Heart left ventricle (tissue), 16 donors: ENCODE data around the gene ABCA6. TPM values are rescaled to one million over a fixed set of nuclear protein-coding genes. Genes with fewer than 3 reads are reported as not detected.
A peak's percentile ranks its signal among the peaks of the same experiment; 100 is the strongest.

Experiments used
- ATAC-seq, 4 donors: fragments of 200-7000 bp; cut with Tn5 transposase; one replicate each; pipeline ENCODE4 v1.9.1; 2020 to 2022; ENCODE audit warnings: moderate library complexity in 4 of 4, mild to moderate bottlenecking in 3 of 4, moderate number of reproducible peaks in 1 of 4
- DNase-seq, 5 donors: peaks; one replicate each; pipeline ENCODE4 v3.0.0-alpha.2; 2020
- H3K27ac ChIP-seq, 12 donors: fragments of 200-600 bp; sonication (generic) in 4 of 12; one replicate each; pipeline versions ENCODE4 v1.5.0 to v1.8.0; 2016 to 2022; ENCODE audit warnings: mild to moderate bottlenecking in 2 of 12
- H3K27me3 ChIP-seq, 9 donors: fragments of 200-600 bp; sonication (generic) in 2 of 9; one replicate each; pipeline versions ENCODE4 v1.5.1 to v1.8.0; 2016 to 2022; ENCODE audit warnings: mild to moderate bottlenecking in 3 of 9
- H3K36me3 ChIP-seq, 9 donors: fragments of 200-600 bp; sonication (generic) in 2 of 9; one replicate each; pipeline versions ENCODE4 v1.5.0 to v1.8.0; 2018 to 2022; ENCODE audit warnings: mild to moderate bottlenecking in 2 of 9
- H3K4me1 ChIP-seq, 12 donors: fragments of 200-600 bp; sonication (generic) in 4 of 12; one replicate each; pipeline versions ENCODE4 v1.5.0 to v1.8.0; 2016 to 2022; ENCODE audit warnings: mild to moderate bottlenecking in 3 of 12
- H3K4me3 ChIP-seq, 12 donors: fragments of 200-600 bp; sonication (generic) in 4 of 12; one replicate each; pipeline versions ENCODE4 v1.5.0 to v1.8.0; 2017 to 2022; ENCODE audit warnings: mild to moderate bottlenecking in 9 of 12, moderate library complexity in 4 of 12
- H3K9me3 ChIP-seq, 12 donors: fragments of 200-600 bp; sonication (generic) in 4 of 12; one replicate each; pipeline versions ENCODE4 v1.5.0 to v1.8.0; 2016 to 2022; ENCODE audit warnings: mild to moderate bottlenecking in 1 of 12
- CTCF ChIP-seq, 12 donors: fragments of 200-600 bp; sonication (generic) in 4 of 12; IDR thresholded peaks; one replicate each; pipeline versions ENCODE4 v1.5.0 to v1.8.0; 2018 to 2022; ENCODE audit warnings: antibody characterized with exemption in 12 of 12, mild to moderate bottlenecking in 5 of 12
- POLR2A ChIP-seq, 2 donors: fragments of 450-650 bp; IDR thresholded peaks; one replicate each; pipeline ENCODE4 v1.6.1; 2017; ENCODE audit warnings: antibody characterized with exemption in 2 of 2, mild to moderate bottlenecking in 2 of 2, moderate library complexity in 2 of 2
- WGBS, 4 donors: extraction: QIAGEN DNeasy Blood & Tissue Kit in 2 of 4; methylation state at CpG; one replicate each; pipeline versions ENCODE4 v1.1.5 to v1.1.7; 2013 to 2018; 5-methylcytosine and 5-hydroxymethylcytosine counted together
- intact Hi-C, 10 donors: fragments of 100-400 bp; cut with DNase I; formaldehyde crosslinking; loops; one replicate each; pipeline versions ENCODE4 v1.11.1 to v1.14.2; 2022
- long read RNA-seq, 3 donors: library from polyadenylated mRNA; unstranded; transcript quantifications; one replicate each; pipeline ENCODE4 v2.0.0, GENCODE V29; 2020 to 2021
- polyA plus RNA-seq, 2 donors: library from polyadenylated mRNA; stranded (reverse); fragments of 200-250 nt; gene quantifications; one replicate each; pipeline ENCODE4 v1.2.3, GENCODE V29; 2013
- total RNA-seq, 9 donors: library from RNA; depleted of rRNA in 2 of 9; stranded (reverse); fragments of >200 nt in 2 of 9; fragmentation: NEBNext Ultra II Directional in 3 of 9; extraction: Animal tissue kit (Norgen Biotek cat#: 25700) in 3 of 9; gene quantifications; one replicate each; pipeline versions ENCODE4 v1.1.0 to v1.2.4, GENCODE V29; 2016 to 2023
- donor health status: ischemic (EF 13 %, LVEDD 7.1; RV severe dilation, severe dysfunction).
- donor health status: healthy with polysubstance abuse.
- donor health status: DM: no; HTN: yes; CAD: no.
- donor health status: DM: no; HTN: no; CAD: no.
- donor health status: ischemic (EF 25% LVEDD 6.9; RV normal size, moderate dysfunction).
- donor health status: ischemic (EF 25% LVEDD 5.7; RV mildly dilated, moderate dysfunction).
- donor health status: healthy.
- donor health status: DM: yes; HTN: yes; CAD: no.
- donor health status: ischemic (EF 35%, LVEDD 5.7; RV mildly dilated, moderate dysfunction).
- donor health status: nonischemic (EF 11% LVEDD 7.7; RV severe dilation, severe dysfunction).
- donor health status: DM: yes; HTN: yes; CAD: no.
- donor health status: PGD.
- donor health status: ischemic (EF 29% LVEDD 5.4; RV normal size, mild dysfunction).
- donor health status: nonischemic (EF 23%, LVEDD 6.1; RV moderate dilation, normal function).

Gene ABCA6
- 10 to 100 TPM in 7 of 9 donors, 1 to 10 TPM in 2; 6.3 to 30.1 (median 20.3) TPM for total RNA-seq
- polyA plus RNA-seq: 10 to 100 TPM in 1 of 2 donors, 1 to 10 TPM in 1; 5.7 to 18.0 TPM
- long read RNA-seq, donor 1, partial matches to known transcripts: 3 of 4 reads
- long read RNA-seq, donor 1, other reads (novel, unspliced or antisense): 1 of 4 reads
- long read RNA-seq, donor 2, partial matches to known transcripts: 4 of 8 reads
- long read RNA-seq, donor 2, other reads (novel, unspliced or antisense): 3 of 8 reads
- long read RNA-seq, donor 3, full-length matches to known transcripts: 1 of 5 reads
- long read RNA-seq, donor 3, partial matches to known transcripts: 2 of 5 reads
- long read RNA-seq, donor 3, other reads (novel, unspliced or antisense): 2 of 5 reads

- ATAC-seq (peak; percentile 83 to 94 (median 88)), DNase-seq (no peak)
- Histone ChIP-seq H3K27ac (peak within 1 kb of the TSS; percentile 41 to 84 (median 63)), H3K4me1 (peaks cover 0 to 20% (median 0%) of the 10 kb centered on the region in 12 donors), H3K4me3 (peak within 1 kb of the TSS in 11 of 12 donors; percentile 1 to 62 (median 39)), H3K9me3 (peaks cover 0 to 13% (median 0%) of the 10 kb centered on the region in 12 donors), H3K27me3 (no peaks in the 10 kb centered on the region), H3K36me3 (peaks cover 0 to 15% (median 0%) of the 10 kb centered on the region in 9 donors)
- WGBS, 4 donors: 33 to 54% (median 39%) methylated on average over 4 of the region's 4 CpGs
- intact Hi-C loops: no loop called here
- TF ChIP-seq CTCF (IDR thresholded peaks at IDR 0.05) (no peak), POLR2A (IDR thresholded peaks at IDR 0.05) (peak in 1 of 2 donors; percentile 38)
Observed at GRCh38 chr17:69141431-69142174, at the start of gene ABCA6. Gene ABCA6, minus strand, starts transcription at chr17:69141895. Its CDS starts 1,192 bp downstream, at chr17:69140703.

GRCh38 chr17:69188796-69189195, 47.1 kb upstream of the ABCA6 start:
- Histone ChIP-seq H3K4me1 (no peaks in the 10 kb centered on the region), H3K27me3 (no peaks in the 10 kb centered on the region), H3K4me3 (no peak overlapping the region), H3K27ac (no peak overlapping the region), H3K36me3 (peaks cover 0 to 47% (median 0%) of the 10 kb centered on the region in 9 donors), H3K9me3 (no peaks in the 10 kb centered on the region)
- ATAC-seq (no peak), DNase-seq (no peak)
- intact Hi-C loops: no loop called here
- WGBS, 4 donors: 93 to 98% (median 96%) methylated on average over 2 of the region's 2 CpGs
- TF ChIP-seq POLR2A (IDR thresholded peaks at IDR 0.05) (no peak), CTCF (IDR thresholded peaks at IDR 0.05) (no peak)

GRCh38 chr17:69188064-69188463, 46.4 kb upstream of the ABCA6 start:
- no peak for TF ChIP-seq CTCF (IDR thresholded peaks at IDR 0.05)
- TF ChIP-seq POLR2A (IDR thresholded peaks at IDR 0.05): no peak
- Histone ChIP-seq H3K9me3 (no peaks in the 10 kb centered on the region), H3K27me3 (no peaks in the 10 kb centered on the region), H3K27ac (no peak overlapping the region), H3K4me3 (no peak overlapping the region), H3K4me1 (no peaks in the 10 kb centered on the region), H3K36me3 (peaks cover 0 to 40% (median 0%) of the 10 kb centered on the region in 9 donors)
- DNase-seq: no peak
- ATAC-seq: no peak
- intact Hi-C loops: no loop called here
- 55 to 58% (median 55%) methylated on average over 1 of the region's 1 CpG for WGBS, 4 donors

GRCh38 chr17:69187294-69187693, 45.6 kb upstream of the ABCA6 start:
- TF ChIP-seq POLR2A (IDR thresholded peaks at IDR 0.05): no peak
- TF ChIP-seq CTCF (IDR thresholded peaks at IDR 0.05): no peak
- no peaks in the 10 kb centered on the region for H3K27me3 ChIP-seq
- DNase-seq (no peak), ATAC-seq (no peak)
- intact Hi-C loops: no loop called here
- H3K36me3 ChIP-seq: peaks cover 0 to 33% (median 0%) of the 10 kb centered on the region in 9 donors
- H3K27ac ChIP-seq: no peak overlapping the region
- no peak overlapping the region for H3K4me3 ChIP-seq
- no peaks in the 10 kb centered on the region for H3K9me3 ChIP-seq
- no peaks in the 10 kb centered on the region for H3K4me1 ChIP-seq
